PFSK-1 (cell line): Measurements from ENCODE around the gene MFSD2B.

Experiments used
- POLR2AphosphoS5 ChIP-seq: IDR thresholded peaks from 2 replicates; pipeline ENCODE4 v1.6.1; 2012; ENCODE audit warnings: low read depth, mild to moderate bottlenecking, control low read depth, low read length, moderate library complexity
- TAF1 ChIP-seq: IDR thresholded peaks from 2 replicates; pipeline ENCODE4 v1.6.1; 2012; ENCODE audit warnings: low read length, control low read depth, borderline replicate concordance; ENCODE audit not compliant: insufficient read depth

DNA sequence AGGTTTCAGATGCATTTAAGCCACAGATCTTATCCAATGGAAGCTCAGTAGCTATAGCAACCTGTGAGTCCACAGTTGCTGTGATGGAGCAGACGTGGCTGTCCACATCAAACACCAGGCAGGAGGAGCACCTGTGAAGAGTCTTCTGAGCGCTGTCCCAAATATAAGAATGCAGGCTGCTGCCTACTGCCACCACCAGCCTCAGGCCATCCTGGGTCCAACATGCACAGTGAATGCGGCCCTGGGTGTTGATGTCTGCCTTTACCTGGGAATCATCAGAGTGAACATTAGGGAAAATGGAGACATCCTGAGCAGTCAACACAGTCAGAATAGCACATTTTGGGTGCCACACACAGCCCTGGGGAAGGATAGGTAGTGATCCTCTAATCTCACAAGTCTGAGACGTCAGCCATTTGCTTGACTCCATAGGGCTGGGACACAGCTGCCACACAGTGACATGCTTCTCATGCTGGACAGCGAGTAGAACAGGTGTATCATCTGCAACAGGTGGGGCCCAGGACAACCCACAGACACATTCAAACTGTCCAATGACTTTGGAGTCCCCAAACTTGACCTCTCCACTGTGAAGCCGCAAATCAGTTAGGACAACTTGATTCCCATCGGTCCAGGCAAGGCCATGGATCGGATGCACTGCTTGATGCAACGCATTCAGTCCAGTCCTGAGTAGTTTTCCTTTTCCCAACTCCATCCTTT, 29.1 kb downstream of the MFSD2B start:
- no peak for TF ChIP-seq POLR2AphosphoS5
- no peak for TF ChIP-seq TAF1
